HG02798 (cell line): ENCODE measurements around the gene SUMO2.
"Not testable (repeated sequence)": the region's sequence is repeated elsewhere in the genome, so short reads cannot be mapped to it uniquely, and the experiment has no call there.

ENCODE experiments used
- ATAC-seq: cut with Tn5 transposase; IDR thresholded peaks from one replicate; pipeline ENCODE4 v1.9.1; 2021; ENCODE audit warnings: mild to moderate bottlenecking; ENCODE audit not compliant: unreplicated experiment, poor library complexity

The SUMO2 gene

GRCh38 chr17:75183999-75184884 is 1.5 kb upstream of the SUMO2 start:
- no peak for ATAC-seq

- ATAC-seq = peak; percentile 14
Measured at GRCh38 chr17:75182319-75182568, 515 bp downstream of the SUMO2 start.

- no peak for ATAC-seq
Measured at GRCh38 chr17:75181608-75182318, 996 bp downstream of the SUMO2 start.

GRCh38 chr17:75181110-75181509 is 1.6 kb downstream of the SUMO2 start:
- ATAC-seq = no peak

GRCh38 chr17:75178453-75178852 is 4.3 kb downstream of the SUMO2 start:
- ATAC-seq = no peak

- ATAC-seq = no peak
Measured at GRCh38 chr17:75176625-75177024, 6.1 kb downstream of the SUMO2 start.

- no peak for ATAC-seq
Measured at GRCh38 chr17:75174996-75175395, 7.8 kb downstream of the SUMO2 start.

- no peak for ATAC-seq
Measured at GRCh38 chr17:75173526-75173925, 9.2 kb downstream of the SUMO2 start.

- no peak for ATAC-seq
Measured at GRCh38 chr17:75168998-75169397, 13.8 kb downstream of the SUMO2 start.

GRCh38 chr17:75164606-75165005 is 18.2 kb downstream of the SUMO2 start:
- ATAC-seq = not testable (repeated sequence)

- no peak for ATAC-seq
Measured at GRCh38 chr17:75163074-75163473, 19.7 kb downstream of the SUMO2 start.

- no peak for ATAC-seq
Measured at GRCh38 chr17:75160211-75160610, 22.5 kb downstream of the SUMO2 start.

- ATAC-seq = no peak
Measured at GRCh38 chr17:75159196-75160031, 23.3 kb downstream of the SUMO2 start.

GRCh38 chr17:75158480-75158879 is 24.3 kb downstream of the SUMO2 start:
- not testable (repeated sequence) for ATAC-seq

GRCh38 chr17:75155191-75155601 is 27.6 kb downstream of the SUMO2 start:
- no peak for ATAC-seq

- ATAC-seq = peak; percentile 94
Measured at GRCh38 chr17:75154195-75155106, 28.3 kb downstream of the SUMO2 start, which contains the start of gene JPT1. TSS of gene JPT1 (minus strand) at chr17:75154512. CDS start at chr17:75154397, 115 bp downstream.

- ATAC-seq = peak; percentile 10
Measured at GRCh38 chr17:75153780-75154194, 29.0 kb downstream of the SUMO2 start.

- ATAC-seq = no peak
Measured at GRCh38 chr17:75152922-75153779, 29.6 kb downstream of the SUMO2 start.

- ATAC-seq = no peak
Measured at GRCh38 chr17:75152523-75152921, 30.2 kb downstream of the SUMO2 start.
